NCI-H510A (cell line): Measurements from ENCODE around the gene UBA7.
"Not testable (repeated sequence)": the region's sequence is repeated elsewhere in the genome, so short reads cannot be mapped to it uniquely, and the experiment has no call there.

Source experiments
- DNase-seq: peaks from one replicate; lab custom pipeline; 2025; lab: John Stamatoyannopoulos, UW

The UBA7 gene

DNA sequence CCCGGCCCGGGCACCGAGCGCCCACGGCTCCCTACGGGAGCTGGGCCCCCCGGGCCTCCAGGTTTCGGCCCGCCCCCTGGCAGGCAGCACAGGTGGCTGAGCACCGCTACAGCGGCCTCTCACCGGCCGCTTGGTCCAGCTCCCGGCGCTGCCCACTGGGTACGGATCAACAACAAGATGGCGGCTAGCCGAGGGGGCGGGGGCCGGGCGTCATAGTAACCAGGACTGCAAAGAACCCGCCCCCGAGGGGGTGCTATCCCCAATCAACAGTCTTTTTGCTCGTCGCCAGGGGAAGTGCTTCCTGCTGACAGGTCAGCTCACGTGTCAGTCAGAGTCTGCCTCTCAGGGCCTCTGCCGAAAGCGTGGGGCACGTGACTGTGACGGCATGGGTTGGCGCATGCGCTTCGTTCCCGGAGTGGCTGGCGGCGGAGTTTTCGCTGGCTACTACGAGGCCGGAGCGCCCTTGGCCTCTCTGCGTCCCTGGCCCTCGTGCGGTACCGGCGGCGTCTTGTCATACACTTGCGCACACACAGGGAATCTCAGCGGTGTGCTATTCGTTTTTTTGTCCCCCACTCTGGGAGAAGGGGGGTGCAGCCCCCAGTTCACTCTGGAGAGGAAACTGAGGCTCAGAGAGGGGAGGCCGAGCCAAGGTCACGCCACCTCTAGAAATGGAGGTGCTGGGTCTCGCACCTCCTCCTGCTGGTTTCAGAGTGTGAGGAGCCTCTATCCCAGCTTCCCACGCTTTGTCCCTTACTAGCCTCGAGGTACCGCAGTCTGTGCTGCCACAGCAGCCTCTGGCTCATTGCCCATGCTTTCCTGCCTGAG is 27.2 kb downstream of the UBA7 start, which contains the start of gene IP6K1:
IP6K1 (minus strand) TSS at position 186 of the 825 bp plus-strand sequence. CDS start 38,502 bp downstream, outside the sequence.
- DNase-seq, result peak; percentile 95

GRCh38 chr3:49785565-49786356 is 28.0 kb downstream of the UBA7 start:
- DNase-seq, result no peak

- DNase-seq, result not testable (repeated sequence)
Observed at GRCh38 chr3:49782277-49782676, 31.5 kb downstream of the UBA7 start.

GRCh38 chr3:49781415-49782199 is 32.1 kb downstream of the UBA7 start:
- DNase-seq, result no peak

GRCh38 chr3:49780975-49781365 is 32.8 kb downstream of the UBA7 start:
- DNase-seq, result not testable (repeated sequence)

DNA sequence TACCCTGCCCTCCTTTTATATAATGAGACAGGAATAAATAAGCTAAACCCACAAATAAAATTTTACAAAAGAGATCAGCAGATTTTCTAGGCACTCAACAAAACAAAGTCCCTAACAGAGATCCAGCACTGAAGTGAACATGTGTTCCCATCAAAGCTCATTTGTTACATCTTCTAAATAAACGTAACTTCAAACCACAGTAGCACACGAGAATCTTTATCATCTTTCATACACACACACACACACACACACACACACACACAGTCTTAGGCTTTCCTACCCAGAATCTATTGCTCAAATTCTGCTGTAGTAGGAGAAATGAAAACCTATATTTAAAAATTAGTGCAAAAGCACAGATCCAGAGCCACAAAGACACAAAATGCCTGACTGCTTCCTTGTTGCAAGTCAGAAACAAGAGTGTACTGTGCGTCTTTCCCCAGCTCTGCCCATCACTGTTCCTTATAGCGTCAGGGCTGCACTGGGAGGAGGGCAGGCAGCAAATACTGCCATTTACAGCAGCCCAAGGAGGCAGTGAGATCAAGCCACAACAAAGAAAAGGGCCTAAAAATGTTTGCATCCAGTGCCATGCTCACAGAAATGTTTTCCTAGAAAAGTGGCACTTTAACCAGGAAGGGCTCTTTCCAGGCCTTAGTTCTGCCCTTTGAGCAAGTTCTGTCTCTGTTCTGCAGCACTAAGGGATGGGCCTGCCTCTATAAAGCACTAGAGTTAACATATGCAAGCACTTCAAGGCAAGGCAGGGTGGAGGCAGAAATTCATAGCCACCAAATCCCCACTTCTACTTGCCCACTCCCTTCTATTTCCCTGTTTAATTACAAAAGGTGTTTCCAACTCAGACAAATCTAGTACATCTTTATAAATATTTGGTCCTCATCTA is 33.4 kb downstream of the UBA7 start:
- DNase-seq, result no peak

DNA sequence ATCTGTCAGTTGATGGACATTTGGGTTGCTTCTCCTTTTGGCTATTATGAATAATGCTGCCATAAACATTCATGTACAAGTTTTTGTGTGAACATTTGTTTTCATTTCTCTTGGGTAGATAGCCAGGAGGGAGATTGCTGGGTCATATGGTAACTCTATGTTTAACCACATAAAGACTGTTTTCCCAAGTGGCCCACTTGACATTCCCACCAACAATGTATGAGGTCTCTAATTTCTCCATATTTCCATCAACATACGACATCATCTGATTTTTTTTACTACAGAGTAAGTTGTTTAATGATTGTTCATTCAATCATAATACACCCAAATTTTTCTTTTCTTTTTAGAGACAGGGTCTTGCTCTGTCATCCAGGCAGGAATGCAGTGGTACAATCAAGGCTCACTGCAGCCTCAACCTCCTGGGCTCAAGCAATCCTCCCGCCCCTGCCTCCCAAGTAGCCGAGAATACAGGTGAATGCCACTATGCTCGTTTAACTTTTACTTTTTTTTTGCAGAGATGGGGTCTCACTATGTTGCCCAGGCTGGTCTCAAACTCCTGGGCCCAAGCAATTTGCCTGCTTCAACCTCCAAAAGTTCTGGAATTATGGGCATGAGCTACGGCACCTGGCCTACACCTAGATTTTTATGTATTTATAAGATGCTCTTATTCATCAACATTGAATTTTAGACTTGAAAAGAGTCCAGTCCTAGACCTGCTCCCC is 34.2 kb downstream of the UBA7 start:
- DNase-seq, result no peak

GRCh38 chr3:49776101-49776500 is 37.7 kb downstream of the UBA7 start:
- not testable (repeated sequence) for DNase-seq

DNA sequence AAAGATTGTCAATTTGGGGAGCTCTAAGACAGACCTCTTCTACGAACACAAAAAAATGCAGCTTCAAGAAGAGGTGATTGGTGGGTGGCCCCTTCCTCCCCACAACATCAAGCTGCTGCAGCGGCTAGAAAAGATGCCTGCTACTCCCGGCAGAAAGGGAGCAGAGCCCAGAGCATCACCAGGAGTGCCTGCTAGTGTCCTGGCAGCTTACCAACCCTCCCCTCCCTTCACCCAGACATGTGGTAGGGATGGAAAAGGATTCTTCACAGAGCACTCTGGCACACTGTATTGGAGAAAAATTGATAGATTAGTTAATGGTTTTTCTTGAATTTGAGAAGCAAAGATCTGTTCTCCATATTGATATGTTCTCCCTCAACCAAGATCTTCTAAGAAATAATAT is 38.2 kb downstream of the UBA7 start:
- no peak for DNase-seq

GRCh38 chr3:49772703-49773102 is 41.0 kb downstream of the UBA7 start:
- DNase-seq, result no peak

GRCh38 chr3:49771340-49771938 is 42.3 kb downstream of the UBA7 start:
- DNase-seq, result no peak

DNA sequence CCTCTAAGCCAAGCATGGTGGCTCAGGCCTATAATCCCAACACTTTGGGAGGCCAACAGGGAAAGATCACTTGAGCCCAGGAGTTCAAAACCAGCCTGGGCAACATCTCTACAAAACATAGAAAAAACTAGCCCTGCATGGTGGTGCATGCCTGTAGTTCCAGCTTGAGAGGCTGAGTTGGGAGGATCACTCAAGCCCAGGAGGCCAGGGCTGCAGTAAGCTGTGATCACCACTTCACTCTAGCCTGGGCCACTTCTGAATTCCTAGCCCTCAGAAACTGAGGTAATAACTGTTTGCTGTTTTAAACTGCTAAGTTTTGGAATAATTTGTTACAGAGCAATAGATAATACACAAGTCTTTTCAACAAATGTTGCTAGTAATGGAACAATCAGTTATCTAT is 43.8 kb downstream of the UBA7 start:
- no peak for DNase-seq

DNA sequence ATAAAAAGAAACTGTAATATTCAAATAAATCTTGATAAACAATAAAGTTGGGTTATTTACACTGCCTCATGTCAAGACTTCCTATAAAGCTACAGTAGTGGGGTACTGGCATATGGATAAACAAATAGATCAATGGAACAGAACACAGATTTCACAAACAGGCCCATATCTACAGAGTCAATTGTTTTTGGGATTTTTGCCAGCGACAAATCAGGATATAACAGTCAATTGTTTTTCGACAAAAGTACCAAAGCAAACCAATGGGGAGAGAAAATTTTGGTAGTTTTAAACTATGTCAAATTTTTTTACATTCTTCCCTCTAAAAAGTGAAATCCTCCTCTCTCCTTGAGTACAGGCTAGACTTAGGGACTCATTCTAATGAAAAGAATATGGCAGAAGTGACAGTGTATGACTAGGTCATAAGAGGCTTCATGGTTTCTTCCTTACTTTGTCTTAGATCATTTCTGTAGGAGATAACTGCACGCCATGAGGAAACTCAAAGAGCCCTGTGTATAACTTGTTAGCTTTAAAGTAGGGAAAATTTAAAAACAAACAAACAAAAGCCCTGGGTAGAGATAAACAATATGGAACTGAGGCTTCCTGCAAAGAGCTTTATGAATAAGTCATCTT is 44.4 kb downstream of the UBA7 start:
- no peak for DNase-seq

DNA sequence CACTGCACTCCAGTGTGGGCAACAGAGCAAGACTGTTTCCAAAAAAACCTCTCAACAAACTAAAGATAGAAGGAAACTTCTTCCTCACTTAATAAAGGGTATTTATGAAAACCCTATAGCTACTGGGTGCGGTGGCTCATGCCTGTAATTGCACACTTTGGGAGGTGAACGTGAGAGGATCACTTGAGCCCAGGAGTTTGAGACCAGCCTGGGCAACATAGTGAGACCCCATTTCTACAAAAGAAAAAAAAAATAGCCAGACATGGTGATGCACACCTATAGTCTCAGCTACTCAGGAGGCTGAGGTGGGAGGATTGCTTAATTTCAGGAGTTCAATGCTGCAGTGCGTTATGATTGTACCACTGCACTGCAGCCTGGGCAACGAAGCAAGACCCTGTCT is 49.8 kb downstream of the UBA7 start:
- DNase-seq, result no peak

DNA sequence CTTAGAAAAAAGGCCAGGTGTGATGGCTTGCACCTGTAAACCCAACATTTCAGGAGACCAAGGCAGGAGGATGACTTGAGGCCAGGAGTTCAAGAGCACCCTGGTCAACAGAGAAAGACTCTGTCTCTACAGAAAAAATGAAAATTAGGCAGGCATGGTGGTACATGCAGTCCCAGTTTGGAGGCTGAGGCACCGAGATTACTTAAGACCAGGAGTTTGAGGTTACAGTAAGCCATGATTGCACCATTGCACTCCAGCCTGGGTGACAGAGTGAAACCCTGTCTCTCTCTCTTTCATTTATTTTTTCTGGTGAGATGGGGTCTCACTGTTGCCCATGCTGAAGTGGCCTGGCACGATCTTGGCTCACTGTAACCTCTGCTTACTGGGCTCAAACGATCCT is 52.1 kb downstream of the UBA7 start:
- DNase-seq, result no peak

DNA sequence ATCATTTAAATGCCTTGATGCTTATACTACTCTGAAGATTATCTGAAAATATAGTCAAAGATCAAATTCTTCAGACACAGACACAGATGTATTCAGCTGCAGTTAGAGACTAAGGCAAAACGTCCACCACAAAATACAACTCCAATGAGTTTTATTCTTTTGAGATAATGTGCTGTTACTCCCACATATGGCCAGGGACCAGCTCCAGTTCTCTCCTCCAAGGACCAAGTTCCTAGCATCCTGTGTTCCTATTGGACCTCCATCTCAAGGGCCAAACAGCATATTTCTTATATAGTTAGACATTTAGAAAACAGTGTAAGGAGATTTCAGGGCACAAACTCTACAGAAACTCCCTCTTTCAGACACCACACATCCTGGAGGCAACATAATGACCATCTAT is 54.5 kb downstream of the UBA7 start:
- DNase-seq, result no peak

DNA sequence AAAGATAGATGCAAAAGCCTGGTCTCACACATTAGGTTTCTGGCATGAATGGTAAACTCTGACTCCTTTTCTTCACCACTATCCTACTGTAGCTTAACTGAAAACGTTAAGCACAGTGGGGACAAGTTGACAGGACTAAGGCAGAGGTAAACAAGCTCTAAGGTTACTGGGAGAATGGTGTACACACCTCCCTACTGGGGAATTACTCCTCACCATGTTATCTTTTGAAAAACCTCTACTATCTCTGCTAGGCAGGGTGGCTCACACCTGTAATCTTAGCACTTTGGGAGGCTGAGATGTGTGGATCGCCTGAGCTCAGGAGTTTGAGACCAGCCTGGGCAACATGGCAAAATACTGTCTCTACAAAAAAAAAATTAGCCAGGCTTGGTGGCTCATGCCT is 56.6 kb downstream of the UBA7 start:
- no peak for DNase-seq

GRCh38 chr3:49756036-49756435 is 57.7 kb downstream of the UBA7 start:
- no peak for DNase-seq
